ENCODE data around the gene TOR3A.

The TOR3A gene

DNA sequence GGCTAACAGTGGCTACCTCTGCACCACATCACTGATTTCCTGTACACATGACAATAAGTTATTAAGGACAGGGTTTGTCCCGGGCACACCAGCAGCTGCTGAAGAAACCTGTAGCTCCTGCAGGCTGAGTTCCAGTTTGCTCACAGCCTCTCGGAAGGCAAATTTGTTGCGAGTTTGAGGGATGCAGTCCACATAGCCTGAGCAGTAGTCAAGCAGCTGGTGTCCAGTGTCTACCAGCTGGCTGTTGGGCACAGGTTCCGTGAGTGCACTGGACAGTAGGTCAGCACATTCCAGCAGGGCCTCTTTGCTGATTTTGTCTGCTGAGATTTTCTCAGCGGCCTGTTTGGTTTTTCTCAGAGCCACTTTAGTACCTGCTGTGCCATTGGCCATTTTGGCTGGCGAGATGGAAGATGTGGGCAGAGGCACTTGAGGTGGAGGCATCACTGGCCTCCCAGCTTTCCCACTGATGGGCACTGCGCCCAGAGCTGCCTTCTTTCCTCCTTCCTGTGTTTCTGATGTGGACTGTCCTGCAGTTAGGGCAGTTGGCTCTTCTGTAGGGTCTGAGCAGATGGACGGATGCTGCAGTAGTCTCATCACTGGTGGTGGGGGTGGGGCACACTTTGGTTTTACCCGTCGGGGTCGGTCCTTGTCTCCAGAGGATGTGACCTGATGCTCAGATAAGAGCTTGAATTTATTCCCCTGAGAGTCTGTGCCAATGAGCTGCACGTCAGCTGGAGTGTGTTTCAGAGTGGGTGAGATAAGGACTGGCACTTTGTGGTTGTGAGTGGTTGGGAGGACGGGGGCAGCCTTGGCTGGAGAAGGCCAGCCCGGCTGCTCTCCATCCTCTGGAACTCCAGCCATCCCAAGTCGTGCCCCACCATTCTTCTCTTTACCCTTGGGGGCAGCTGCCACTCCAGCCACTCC is 26.1 kb downstream of the TOR3A start:
- Histone ChIP-seq H3K27ac (no peak overlapping the region; the same call in 1 of the 2 replicates), H3K4me3 (ENCODE audit: low read depth, low read length) (no peak overlapping the region), H3K27me3 (ENCODE audit: insufficient read depth, low read depth, severe bottlenecking) (no peaks in the 10 kb centered on the region), H3K36me3 (peaks cover 68% of the 10 kb centered on the region), H3K9me3 (ENCODE audit: severe bottlenecking) (no peaks in the 10 kb centered on the region)
- DNase-seq, result no peak
- TF ChIP-seq, protein P1, sequence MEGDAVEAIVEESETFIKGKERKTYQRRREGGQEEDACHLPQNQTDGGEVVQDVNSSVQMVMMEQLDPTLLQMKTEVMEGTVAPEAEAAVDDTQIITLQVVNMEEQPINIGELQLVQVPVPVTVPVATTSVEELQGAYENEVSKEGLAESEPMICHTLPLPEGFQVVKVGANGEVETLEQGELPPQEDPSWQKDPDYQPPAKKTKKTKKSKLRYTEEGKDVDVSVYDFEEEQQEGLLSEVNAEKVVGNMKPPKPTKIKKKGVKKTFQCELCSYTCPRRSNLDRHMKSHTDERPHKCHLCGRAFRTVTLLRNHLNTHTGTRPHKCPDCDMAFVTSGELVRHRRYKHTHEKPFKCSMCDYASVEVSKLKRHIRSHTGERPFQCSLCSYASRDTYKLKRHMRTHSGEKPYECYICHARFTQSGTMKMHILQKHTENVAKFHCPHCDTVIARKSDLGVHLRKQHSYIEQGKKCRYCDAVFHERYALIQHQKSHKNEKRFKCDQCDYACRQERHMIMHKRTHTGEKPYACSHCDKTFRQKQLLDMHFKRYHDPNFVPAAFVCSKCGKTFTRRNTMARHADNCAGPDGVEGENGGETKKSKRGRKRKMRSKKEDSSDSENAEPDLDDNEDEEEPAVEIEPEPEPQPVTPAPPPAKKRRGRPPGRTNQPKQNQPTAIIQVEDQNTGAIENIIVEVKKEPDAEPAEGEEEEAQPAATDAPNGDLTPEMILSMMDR (IDR thresholded peaks at IDR 0.05; ENCODE audit: low read depth, low read length), result no peak

DNA sequence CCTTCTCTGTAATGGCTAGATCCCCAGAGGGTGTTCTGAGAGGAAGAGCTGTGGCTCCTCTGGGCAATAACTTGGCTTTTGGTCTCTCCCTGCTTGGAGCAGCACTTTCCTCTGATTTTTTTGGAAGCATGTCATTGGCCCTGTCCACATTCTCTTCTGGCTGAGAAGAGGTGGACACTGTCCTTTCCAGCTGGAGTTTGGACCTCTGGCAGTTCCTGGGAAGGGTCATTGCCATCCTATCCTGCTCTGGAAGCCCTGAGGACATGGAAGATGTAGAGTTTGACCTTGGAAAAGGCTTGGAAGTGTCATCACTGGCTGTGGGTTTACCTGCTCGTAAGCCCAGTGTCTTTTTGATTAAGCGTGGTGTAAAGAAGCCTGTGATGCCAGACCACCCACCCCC is 26.8 kb downstream of the TOR3A start:
- no peak overlapping the region for H3K4me3 ChIP-seq (ENCODE audit: low read depth, low read length)
- peaks cover 73% of the 10 kb centered on the region for H3K36me3 ChIP-seq
- TF ChIP-seq, protein P1 (IDR thresholded peaks at IDR 0.05; ENCODE audit: low read depth, low read length), result no peak
- H3K27me3 ChIP-seq (ENCODE audit: insufficient read depth, low read depth, severe bottlenecking), result no peaks in the 10 kb centered on the region
- DNase-seq, result no peak
- no peak overlapping the region for H3K27ac ChIP-seq
- H3K9me3 ChIP-seq (ENCODE audit: severe bottlenecking), result no peaks in the 10 kb centered on the region

GRCh38 chr1:179115181-179115580 is 33.3 kb downstream of the TOR3A start:
- TF ChIP-seq, protein P1 (IDR thresholded peaks at IDR 0.05; ENCODE audit: low read depth, low read length), result no peak
- Histone ChIP-seq H3K36me3 (peaks cover 89% of the 10 kb centered on the region), H3K4me3 (ENCODE audit: low read depth, low read length) (no peak overlapping the region), H3K27ac (no peak overlapping the region), H3K9me3 (ENCODE audit: severe bottlenecking) (no peaks in the 10 kb centered on the region), H3K27me3 (ENCODE audit: insufficient read depth, low read depth, severe bottlenecking) (no peaks in the 10 kb centered on the region)
- no peak for DNase-seq

- Histone ChIP-seq H3K9me3 (ENCODE audit: severe bottlenecking) (no peaks in the 10 kb centered on the region), H3K27ac (peak overlapping the region; percentile 63), H3K27me3 (ENCODE audit: insufficient read depth, low read depth, severe bottlenecking) (no peaks in the 10 kb centered on the region), H3K36me3 (peaks cover 62% of the 10 kb centered on the region), H3K4me3 (ENCODE audit: low read depth, low read length) (no peak overlapping the region)
- no peak for DNase-seq
- TF ChIP-seq, protein P1 (IDR thresholded peaks at IDR 0.05; ENCODE audit: low read depth, low read length), result no peak
Measured at GRCh38 chr1:179119513-179119912, 37.6 kb downstream of the TOR3A start.

GRCh38 chr1:179120736-179121135 is 38.9 kb downstream of the TOR3A start:
- Histone ChIP-seq H3K27ac (peak overlapping the region; percentile 63), H3K9me3 (ENCODE audit: severe bottlenecking) (no peaks in the 10 kb centered on the region), H3K36me3 (peaks cover 60% of the 10 kb centered on the region), H3K27me3 (ENCODE audit: insufficient read depth, low read depth, severe bottlenecking) (no peaks in the 10 kb centered on the region), H3K4me3 (ENCODE audit: low read depth, low read length) (peak overlapping the region; percentile 2; the same call in 1 of the 2 replicates)
- TF ChIP-seq, protein P1 (IDR thresholded peaks at IDR 0.05; ENCODE audit: low read depth, low read length), result no peak
- no peak for DNase-seq
